ENCODE results near the gene PTPRN2.
"Not testable (repeated sequence)": the region's sequence is repeated elsewhere in the genome, so short reads cannot be mapped to it uniquely, and the experiment has no call there.

- TF ChIP-seq POLR2AphosphoS5 (IDR thresholded peaks at IDR 0.05; ENCODE audit: insufficient read depth, low read depth, low read length); POLR2A (IDR thresholded peaks at IDR 0.05; ENCODE audit: low read depth, low read length); CTCF (IDR thresholded peaks at IDR 0.05; ENCODE audit: extremely low read depth in 1 of 2, insufficient read depth in 1 of 2, low read depth in 1 of 2, low read length in 2 of 2); FOS (IDR thresholded peaks at IDR 0.05; ENCODE audit: borderline replicate concordance, insufficient read depth, low read length); JUN (IDR thresholded peaks at IDR 0.05; ENCODE audit: borderline replicate concordance, insufficient read depth, insufficient read length, low read depth); EZH2 (IDR thresholded peaks at IDR 0.05; ENCODE audit: borderline replicate concordance, low read depth, low read length, severe bottlenecking); MAX (IDR thresholded peaks at IDR 0.05; ENCODE audit: insufficient read depth, insufficient read length): not testable (repeated sequence)
These were observed 1097.8 kb downstream of the PTPRN2 start for GRCh38 chr7:157489870-157490269.

All from endothelial cell of umbilical vein (primary cell).